Breast epithelium (tissue), 4 donors: ENCODE results near the gene DGKA. TPM values are rescaled to one million over a fixed set of nuclear protein-coding genes. Genes with fewer than 3 reads are reported as not detected.
A peak's percentile ranks its signal among the peaks of the same experiment; 100 is the strongest.

Source experiments
- DNase-seq, 2 donors: peaks; one replicate each; pipeline ENCODE4 v3.0.0-alpha.2; 2019; ENCODE audit warnings: low spot score in 2 of 2
- H3K27ac ChIP-seq, 2 donors: fragments of 200-600 bp; sonication (generic) in 1 of 2; one replicate each; pipeline ENCODE4 v1.5.1; 2016 to 2019; ENCODE audit warnings: mild to moderate bottlenecking in 1 of 2
- H3K27me3 ChIP-seq, 2 donors: fragments of 200-600 bp; sonication (generic) in 1 of 2; one replicate each; pipeline versions ENCODE4 v1.5.1 to v1.6.0; 2017 to 2019; ENCODE audit warnings: control low read depth in 1 of 2, mild to moderate bottlenecking in 1 of 2
- H3K36me3 ChIP-seq: fragments of 200-600 bp; one replicate; pipeline ENCODE4 v1.5.1; 2019
- H3K4me1 ChIP-seq, 2 donors: fragments of 200-600 bp; sonication (generic); one replicate each; pipeline ENCODE4 v1.5.1; 2016 to 2019; ENCODE audit warnings: control low read depth in 1 of 2
- H3K4me3 ChIP-seq, 3 donors: fragments of 200-600 bp; sonication (generic); 1 replicate in 2 of 3; 2 replicates in 1 of 3; pipeline ENCODE4 v1.5.1; 2016 to 2019; ENCODE audit warnings: mild to moderate bottlenecking in 3 of 3, moderate library complexity in 2 of 3
- H3K9me3 ChIP-seq, 2 donors: fragments of 200-600 bp; sonication (generic) in 1 of 2; one replicate each; pipeline ENCODE4 v1.5.1; 2016 to 2019; ENCODE audit warnings: control low read depth in 1 of 2
- CTCF ChIP-seq, 3 donors: fragments of 450-650 bp; IDR thresholded peaks; one replicate each; pipeline ENCODE4 v1.5.1; 2016 to 2017; ENCODE audit warnings: antibody characterized with exemption in 3 of 3, mild to moderate bottlenecking in 3 of 3, moderate library complexity in 3 of 3
- POLR2A ChIP-seq: fragments of 450-650 bp; IDR thresholded peaks from one replicate; pipeline ENCODE4 v1.6.1; 2016; ENCODE audit warnings: antibody characterized with exemption, mild to moderate bottlenecking, moderate library complexity
- POLR2AphosphoS5 ChIP-seq, 3 donors: sonication (generic); formaldehyde crosslinking; IDR thresholded peaks; one replicate each; pipeline ENCODE4 v1.6.1; 2017; ENCODE audit warnings: antibody characterized with exemption in 3 of 3
- intact Hi-C: fragments of 100-400 bp; cut with DNase I; formaldehyde crosslinking; loops from one replicate; pipeline ENCODE4 v1.15.1; 2023; ENCODE audit warnings: low total_unique reads
- total RNA-seq, 3 donors: library from RNA; depleted of rRNA; stranded (reverse); fragments of >200 nt; gene quantifications; one replicate each; pipeline ENCODE4 v1.1.0, GENCODE V29; 2016

Gene DGKA
- total RNA-seq, 3 donors from 2014 or later, result 25.1 to 50.5 (median 44.2) TPM

- Histone ChIP-seq H3K4me1 (peaks cover 4 to 20% of the 10 kb centered on the region in 2 donors), H3K27ac (no peak overlapping the region), H3K4me3 (no peak overlapping the region), H3K27me3 (no peaks in the 10 kb centered on the region), H3K9me3 (no peaks in the 10 kb centered on the region), H3K36me3 (no peaks in the 10 kb centered on the region)
- no peak for DNase-seq
- TF ChIP-seq POLR2A, result no peak
- intact Hi-C loops, result loop anchor here (5.0 to 10.0 kb wide), 2 partner anchors 100 to 192 kb away; partner anchors contain the start of gene GDF11
Observed at GRCh38 chr12:55934773-55935172, 3.8 kb downstream of the DGKA start.

GRCh38 chr12:55935738-55936151, 4.8 kb downstream of the DGKA start:
- intact Hi-C loops, result loop anchor here (5.0 to 10.0 kb wide), 2 partner anchors 101 to 193 kb away; partner anchors contain the start of gene GDF11
- H3K4me1 ChIP-seq, result peaks cover 4 to 19% of the 10 kb centered on the region in 2 donors
- DNase-seq, result no peak
- peak overlapping the region; percentile 54 to 69 for H3K27ac ChIP-seq
- H3K4me3 ChIP-seq, result peak overlapping the region; percentile 26 to 53 (median 35)
- no peaks in the 10 kb centered on the region for H3K9me3 ChIP-seq
- no peak for TF ChIP-seq CTCF (IDR thresholded peaks at IDR 0.05)
- H3K36me3 ChIP-seq, result no peaks in the 10 kb centered on the region
- no peaks in the 10 kb centered on the region for H3K27me3 ChIP-seq

- DNase-seq, result no peak
- Histone ChIP-seq H3K36me3 (no peaks in the 10 kb centered on the region), H3K9me3 (no peaks in the 10 kb centered on the region), H3K4me1 (peaks cover 0 to 5% of the 10 kb centered on the region in 2 donors), H3K27ac (no peak overlapping the region), H3K4me3 (no peak overlapping the region), H3K27me3 (no peaks in the 10 kb centered on the region)
- TF ChIP-seq POLR2A (no peak), CTCF (IDR thresholded peaks at IDR 0.05) (no peak), POLR2AphosphoS5 (IDR thresholded peaks at IDR 0.05) (no peak)
- intact Hi-C loops, result loop anchor here (5.0 to 10.0 kb wide), 2 partner anchors 103 to 196 kb away; partner anchors contain the start of gene GDF11
Observed at GRCh38 chr12:55937981-55938380, 7.0 kb downstream of the DGKA start.

- no peaks in the 10 kb centered on the region for H3K9me3 ChIP-seq
- no peak for DNase-seq
- H3K4me3 ChIP-seq, result no peak overlapping the region
- no peaks in the 10 kb centered on the region for H3K27me3 ChIP-seq
- peak overlapping the region in 1 of 2 donors; percentile 80 for H3K27ac ChIP-seq
- intact Hi-C loops, result loop anchor here (5.0 to 10.0 kb wide), 2 partner anchors 104 to 197 kb away; partner anchors contain the start of gene GDF11
- H3K36me3 ChIP-seq, result no peaks in the 10 kb centered on the region
- TF ChIP-seq CTCF (IDR thresholded peaks at IDR 0.05) (no peak), POLR2A (no peak), POLR2AphosphoS5 (IDR thresholded peaks at IDR 0.05) (no peak)
- H3K4me1 ChIP-seq, result no peaks in the 10 kb centered on the region
Observed at GRCh38 chr12:55938826-55939501, 8.0 kb downstream of the DGKA start.

- no peaks in the 10 kb centered on the region for H3K36me3 ChIP-seq
- H3K9me3 ChIP-seq, result no peaks in the 10 kb centered on the region
- H3K4me1 ChIP-seq, result no peaks in the 10 kb centered on the region
- peak; percentile 82 to 87 for DNase-seq
- TF ChIP-seq POLR2A (no peak), CTCF (IDR thresholded peaks at IDR 0.05) (peak; percentile 68 to 90 (median 90)), POLR2AphosphoS5 (IDR thresholded peaks at IDR 0.05) (peak in 2 of 3 donors; percentile 27 to 43)
- H3K27ac ChIP-seq, result peak overlapping the region; percentile 80
- H3K27me3 ChIP-seq, result no peaks in the 10 kb centered on the region
- intact Hi-C loops, result no loop called here
- peak overlapping the region in 2 of 3 donors; percentile 15 to 46 for H3K4me3 ChIP-seq
Observed at GRCh38 chr12:55940065-55940732, 9.2 kb downstream of the DGKA start.
